Liver (tissue), 9 donors: Measurements from ENCODE around the gene NINJ1. TPM values are rescaled to one million over a fixed set of nuclear protein-coding genes. Genes with fewer than 3 reads are reported as not detected.

Source experiments
- DNase-seq: peaks from one replicate; pipeline ENCODE4 v3.0.0-alpha.2; 2017; ENCODE audit warnings: low spot score
- H3K27ac ChIP-seq, 2 donors: one replicate each; pipeline ENCODE4 v1.7.0; 2013; ENCODE audit warnings: inconsistent platforms in 2 of 2, low read length in 2 of 2, control low read depth in 1 of 2, low read depth in 1 of 2, mild to moderate bottlenecking in 1 of 2
- H3K27me3 ChIP-seq, 4 donors: one replicate each; pipeline versions ENCODE4 v1.6.1 to v1.7.0; 2013; ENCODE audit warnings: low read length in 3 of 4, inconsistent platforms in 1 of 4, mild to moderate bottlenecking in 1 of 4, moderate library complexity in 1 of 4; ENCODE audit not compliant: control insufficient read depth in 4 of 4, insufficient read depth in 4 of 4
- H3K36me3 ChIP-seq, 4 donors: one replicate each; pipeline versions ENCODE4 v1.6.1 to v1.7.0; 2013; ENCODE audit warnings: low read length in 3 of 4, mild to moderate bottlenecking in 3 of 4, low read depth in 1 of 4, moderate library complexity in 1 of 4; ENCODE audit not compliant: control insufficient read depth in 4 of 4, insufficient read depth in 3 of 4
- H3K4me1 ChIP-seq, 4 donors: one replicate each; pipeline versions ENCODE4 v1.6.1 to v1.7.0; 2013; ENCODE audit warnings: low read length in 3 of 4, mild to moderate bottlenecking in 3 of 4, moderate library complexity in 1 of 4; ENCODE audit not compliant: control insufficient read depth in 4 of 4, insufficient read depth in 4 of 4
- H3K4me3 ChIP-seq, 3 donors: one replicate each; pipeline versions ENCODE4 v1.6.1 to v1.7.0; 2013; ENCODE audit warnings: low read length in 3 of 3, control low read depth in 1 of 3, low read depth in 1 of 3, mild to moderate bottlenecking in 1 of 3
- H3K9ac ChIP-seq, 2 donors: one replicate each; pipeline ENCODE4 v1.7.0; 2013; ENCODE audit warnings: low read length in 2 of 2, mild to moderate bottlenecking in 2 of 2, moderate library complexity in 2 of 2, control low read depth in 1 of 2, low read depth in 1 of 2
- H3K9me3 ChIP-seq, 4 donors: one replicate each; pipeline versions ENCODE4 v1.6.1 to v1.7.0; 2013; ENCODE audit warnings: low read length in 3 of 4; ENCODE audit not compliant: control insufficient read depth in 4 of 4
- ATF3 ChIP-seq: IDR thresholded peaks from 2 replicates; pipeline ENCODE4 v1.6.1; 2016; ENCODE audit warnings: antibody characterized with exemption
- EGR1 ChIP-seq, 2 donors: IDR thresholded peaks; 2 replicates each; pipeline ENCODE4 v1.6.1; 2016 to 2018; ENCODE audit warnings: antibody characterized with exemption in 2 of 2, low read depth in 2 of 2
- FOXA1 ChIP-seq: IDR thresholded peaks from 2 replicates; pipeline ENCODE4 v1.6.1; 2016; ENCODE audit warnings: antibody characterized with exemption
- FOXA2 ChIP-seq: IDR thresholded peaks from 2 replicates; pipeline ENCODE4 v1.6.1; 2016; ENCODE audit warnings: antibody characterized with exemption
- GABPA ChIP-seq, 2 donors: IDR thresholded peaks in 1 of 2; conservative IDR thresholded peaks in 1 of 2; 2 replicates each; pipeline ENCODE4 v1.6.1; 2016; ENCODE audit warnings: antibody characterized with exemption in 2 of 2, mild to moderate bottlenecking in 1 of 2, moderate library complexity in 1 of 2
- HNF4A ChIP-seq, 2 donors: conservative IDR thresholded peaks; 2 replicates each; pipeline ENCODE4 v1.6.1; 2016; ENCODE audit warnings: antibody characterized with exemption in 2 of 2, mild to moderate bottlenecking in 2 of 2
- HNF4G ChIP-seq: IDR thresholded peaks from 2 replicates; pipeline ENCODE4 v1.6.1; 2016; ENCODE audit warnings: antibody characterized with exemption
- JUND ChIP-seq, 2 donors: IDR thresholded peaks; 2 replicates each; pipeline ENCODE4 v1.6.1; 2016; ENCODE audit warnings: antibody characterized with exemption in 2 of 2
- MAX ChIP-seq: IDR thresholded peaks from 2 replicates; pipeline ENCODE4 v1.6.1; 2016; ENCODE audit warnings: antibody characterized with exemption
- NR2F2 ChIP-seq: IDR thresholded peaks from 2 replicates; pipeline ENCODE4 v1.6.1; 2016; ENCODE audit warnings: antibody characterized with exemption
- RAD21 ChIP-seq, 2 donors: IDR thresholded peaks; 2 replicates each; pipeline ENCODE4 v1.6.1; 2016; ENCODE audit warnings: antibody characterized with exemption in 2 of 2, mild to moderate bottlenecking in 2 of 2
- REST ChIP-seq: IDR thresholded peaks from 2 replicates; pipeline ENCODE4 v1.6.1; 2016; ENCODE audit warnings: antibody characterized with exemption, mild to moderate bottlenecking
- RXRA ChIP-seq, 2 donors: IDR thresholded peaks; 2 replicates each; pipeline ENCODE4 v1.6.1; 2017 to 2018; ENCODE audit warnings: antibody characterized with exemption in 2 of 2, mild to moderate bottlenecking in 1 of 2
- SP1 ChIP-seq: IDR thresholded peaks from 2 replicates; pipeline ENCODE4 v1.6.1; 2018; ENCODE audit warnings: antibody characterized with exemption, mild to moderate bottlenecking
- TAF1 ChIP-seq: conservative IDR thresholded peaks from 2 replicates; pipeline ENCODE4 v1.6.1; 2016; ENCODE audit warnings: antibody characterized with exemption, mild to moderate bottlenecking
- YY1 ChIP-seq: IDR thresholded peaks from 2 replicates; pipeline ENCODE4 v1.6.1; 2016; ENCODE audit warnings: antibody characterized with exemption, mild to moderate bottlenecking
- WGBS: extraction: QIAGEN DNeasy Blood & Tissue Kit; methylation state at CpG from one replicate; pipeline ENCODE4 v1.1.7; 2013; 5-methylcytosine and 5-hydroxymethylcytosine counted together
- polyA plus RNA-seq, 2 donors: library from polyadenylated mRNA; stranded (reverse) in 1 of 2; unstranded in 1 of 2; fragments of 200-250 nt in 1 of 2; fragments of >200 nt in 1 of 2; fragmentation: Nextera tagmentation in 1 of 2; extraction: Ambion mirVana in 1 of 2; gene quantifications; one replicate each; pipeline versions ENCODE4 v1.2.1 to v1.2.3, GENCODE V29; 2013 to 2015
- total RNA-seq, 2 donors: library from RNA; depleted of rRNA; stranded (reverse); fragments of >200 nt; gene quantifications; one replicate each; pipeline ENCODE4 v1.2.3, GENCODE V29; 2014
- TF ChIP-seq, protein P1 (sequence below): IDR thresholded peaks from 2 replicates; pipeline ENCODE4 v1.6.1; 2016; ENCODE audit warnings: antibody characterized with exemption
- donor health status: healthy.
- donor health status: healthy.
- donor health status: healthy.
- donor health status: healthy.
- donor health status: healthy.

Gene NINJ1
- total and polyA plus RNA-seq, 4 donors: 31.2 to 72.1 (median 55.2) TPM

- Histone ChIP-seq H3K36me3 (no peaks in the 10 kb centered on the region), H3K4me1 (no peaks in the 10 kb centered on the region), H3K27ac (no peak overlapping the region), H3K9ac (no peak overlapping the region), H3K27me3 (no peaks in the 10 kb centered on the region), H3K9me3 (no peaks in the 10 kb centered on the region), H3K4me3 (no peak overlapping the region)
- TF ChIP-seq TAF1 (no peak), RAD21 (IDR thresholded peaks at IDR 0.05) (no peak), REST (no peak), EGR1 (IDR thresholded peaks at IDR 0.05; ENCODE audit: low read depth in 2 of 2) (no peak), ATF3 (no peak), RXRA (IDR thresholded peaks at IDR 0.05) (no peak), FOXA2 (no peak), YY1 (no peak), HNF4G (no peak), JUND (IDR thresholded peaks at IDR 0.05) (no peak), FOXA1 (no peak), MAX (no peak), GABPA (IDR thresholded peaks at IDR 0.05 in 1 of 2, conservative IDR thresholded peaks at IDR 0.05 in 1 of 2) (no peak), HNF4A (conservative IDR thresholded peaks at IDR 0.05) (no peak), NR2F2 (no peak), SP1 (no peak)
- TF ChIP-seq, protein P1, sequence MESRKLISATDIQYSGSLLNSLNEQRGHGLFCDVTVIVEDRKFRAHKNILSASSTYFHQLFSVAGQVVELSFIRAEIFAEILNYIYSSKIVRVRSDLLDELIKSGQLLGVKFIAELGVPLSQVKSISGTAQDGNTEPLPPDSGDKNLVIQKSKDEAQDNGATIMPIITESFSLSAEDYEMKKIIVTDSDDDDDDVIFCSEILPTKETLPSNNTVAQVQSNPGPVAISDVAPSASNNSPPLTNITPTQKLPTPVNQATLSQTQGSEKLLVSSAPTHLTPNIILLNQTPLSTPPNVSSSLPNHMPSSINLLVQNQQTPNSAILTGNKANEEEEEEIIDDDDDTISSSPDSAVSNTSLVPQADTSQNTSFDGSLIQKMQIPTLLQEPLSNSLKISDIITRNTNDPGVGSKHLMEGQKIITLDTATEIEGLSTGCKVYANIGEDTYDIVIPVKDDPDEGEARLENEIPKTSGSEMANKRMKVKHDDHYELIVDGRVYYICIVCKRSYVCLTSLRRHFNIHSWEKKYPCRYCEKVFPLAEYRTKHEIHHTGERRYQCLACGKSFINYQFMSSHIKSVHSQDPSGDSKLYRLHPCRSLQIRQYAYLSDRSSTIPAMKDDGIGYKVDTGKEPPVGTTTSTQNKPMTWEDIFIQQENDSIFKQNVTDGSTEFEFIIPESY: no peak
- 77% methylated on average over 11 of the region's 11 CpGs for WGBS
- DNase-seq: no peak
Measured at GRCh38 chr9:93161786-93162562, 27.9 kb upstream of the NINJ1 start.
